Effector memory CD4-positive, alpha-beta T cell (primary cell): Measurements from ENCODE around the gene CHST11.

Experiments used
- DNase-seq, 3 donors: peaks; one replicate each; pipeline ENCODE4 v3.0.0-alpha.2; 2020
- H3K27ac ChIP-seq: 2 replicates; pipeline ENCODE4 v1.7.0; 2013; ENCODE audit warnings: mild to moderate bottlenecking, low read length, moderate library complexity; ENCODE audit not compliant: insufficient read depth, poor library complexity, severe bottlenecking
- H3K27me3 ChIP-seq: replicated peaks from 2 replicates; pipeline ENCODE4 v1.7.0; 2013; ENCODE audit warnings: mild to moderate bottlenecking, low read length; ENCODE audit not compliant: insufficient read depth, control insufficient read depth, poor library complexity, severe bottlenecking
- H3K36me3 ChIP-seq: 2 replicates; pipeline ENCODE4 v1.7.0; 2013; ENCODE audit warnings: mild to moderate bottlenecking, low read length, moderate library complexity; ENCODE audit not compliant: control insufficient read depth, insufficient read depth
- H3K4me1 ChIP-seq: 2 replicates; pipeline ENCODE4 v1.7.0; 2013; ENCODE audit warnings: low read length, mild to moderate bottlenecking; ENCODE audit not compliant: control insufficient read depth, insufficient read depth, poor library complexity, severe bottlenecking
- H3K4me3 ChIP-seq: 2 replicates; pipeline ENCODE4 v1.7.0; 2013; ENCODE audit warnings: low read length, low read depth, mild to moderate bottlenecking; ENCODE audit not compliant: insufficient read depth, poor library complexity, severe bottlenecking
- H3K9me3 ChIP-seq: 2 replicates; pipeline ENCODE4 v1.7.0; 2013; ENCODE audit warnings: mild to moderate bottlenecking, low read length, moderate library complexity; ENCODE audit not compliant: control insufficient read depth

Gene CHST11

DNA sequence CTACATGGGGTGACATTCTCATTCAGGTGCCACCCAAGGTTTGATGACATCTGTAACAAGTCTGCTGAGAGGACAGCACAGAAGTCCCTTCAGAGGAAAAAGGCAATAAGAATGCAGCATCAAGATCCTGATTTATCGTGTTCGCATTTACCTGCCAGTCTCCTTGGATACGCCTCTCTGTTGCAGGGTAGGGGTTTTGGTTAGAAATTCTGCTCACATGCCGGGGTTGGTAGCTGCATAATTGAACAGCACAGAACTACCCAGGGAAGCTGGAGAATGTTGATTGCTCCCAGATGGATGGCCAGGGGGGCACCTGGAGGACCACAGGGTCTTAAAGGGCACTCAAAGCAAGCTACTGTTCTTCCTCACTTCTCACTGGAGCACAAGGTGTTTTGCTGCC, 31.1 kb upstream of the CHST11 start:
- no peak overlapping the region for H3K4me3 ChIP-seq
- no peaks in the 10 kb centered on the region for H3K27me3 ChIP-seq
- H3K36me3 ChIP-seq, result no peaks in the 10 kb centered on the region
- H3K4me1 ChIP-seq, result no peaks in the 10 kb centered on the region
- no peak for DNase-seq
- peaks cover 4% of the 10 kb centered on the region for H3K9me3 ChIP-seq
- no peak overlapping the region for H3K27ac ChIP-seq

DNA sequence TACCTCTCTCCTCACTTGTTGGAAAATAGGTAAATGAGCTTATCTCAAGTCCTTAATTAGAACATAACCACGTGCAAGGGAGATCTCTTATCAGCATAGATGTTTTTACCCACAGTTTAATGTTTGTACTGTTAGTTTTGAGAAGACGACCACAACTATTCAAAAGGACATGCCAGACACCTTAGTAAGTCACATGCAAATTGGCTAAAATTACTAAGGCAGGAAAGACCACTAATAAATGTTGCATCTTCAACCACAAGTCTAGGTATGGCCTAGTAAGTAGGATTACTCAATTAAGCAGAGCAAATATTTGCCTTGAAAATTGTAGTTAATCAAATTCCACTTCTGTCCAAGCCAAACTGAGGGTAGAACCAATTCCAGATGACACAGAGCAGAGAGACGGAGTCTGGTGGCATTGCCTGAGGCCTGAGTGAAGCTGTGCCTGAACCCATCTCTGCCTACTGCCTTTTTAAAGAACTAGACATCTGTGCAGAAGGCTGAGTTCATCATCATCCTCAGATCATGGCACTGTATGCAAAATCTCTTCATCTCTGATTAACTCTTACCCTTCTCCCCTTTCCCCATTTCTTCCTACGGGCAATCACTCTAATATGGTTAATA, 29.7 kb upstream of the CHST11 start:
- no peak overlapping the region for H3K4me3 ChIP-seq
- no peak for DNase-seq
- H3K4me1 ChIP-seq, result no peaks in the 10 kb centered on the region
- no peaks in the 10 kb centered on the region for H3K36me3 ChIP-seq
- H3K27me3 ChIP-seq, result no peaks in the 10 kb centered on the region
- H3K27ac ChIP-seq, result no peak overlapping the region
- peaks cover 4% of the 10 kb centered on the region for H3K9me3 ChIP-seq

DNA sequence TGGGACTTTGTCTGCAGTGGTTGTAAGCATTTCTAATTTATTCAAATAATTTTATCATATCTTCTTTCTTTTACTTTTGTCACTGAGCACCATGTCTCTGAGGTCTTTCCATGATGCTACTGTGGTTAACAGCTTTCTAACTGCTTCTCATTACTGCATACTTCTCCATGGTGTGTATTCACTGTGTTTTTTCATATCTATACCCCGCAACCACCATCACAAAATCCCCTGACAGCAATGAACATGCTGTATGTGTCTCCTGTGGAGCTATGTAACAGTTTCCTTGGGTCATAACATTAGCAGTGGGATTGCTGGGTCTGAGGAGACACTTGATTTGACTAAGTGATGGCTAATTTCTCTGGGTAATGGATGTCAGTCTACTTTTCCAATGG, 29.2 kb upstream of the CHST11 start:
- Histone ChIP-seq H3K36me3 (no peaks in the 10 kb centered on the region), H3K4me1 (no peaks in the 10 kb centered on the region), H3K9me3 (peaks cover 2% of the 10 kb centered on the region), H3K27me3 (no peaks in the 10 kb centered on the region), H3K27ac (no peak overlapping the region), H3K4me3 (no peak overlapping the region)
- DNase-seq, result no peak

DNA sequence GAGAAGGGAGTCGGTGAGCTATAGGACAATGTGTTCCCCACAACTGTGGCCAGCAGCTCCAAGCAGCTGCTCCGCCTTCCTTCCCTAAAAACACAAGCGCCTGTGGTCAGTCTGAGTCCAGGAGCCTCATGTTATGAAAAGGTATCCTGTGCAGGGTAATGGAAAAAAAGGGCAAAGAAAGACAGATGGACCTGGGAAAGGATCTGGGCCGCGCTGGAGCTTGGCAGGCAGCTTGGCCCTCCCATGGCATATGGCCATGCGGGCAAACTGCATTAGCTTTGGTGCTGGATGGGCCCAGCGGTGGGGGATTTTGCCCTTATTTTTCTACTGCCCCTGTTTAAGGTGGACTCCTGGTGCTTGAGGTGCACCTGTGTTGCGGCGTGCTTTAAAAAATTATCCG, 23.7 kb upstream of the CHST11 start:
- no peaks in the 10 kb centered on the region for H3K4me1 ChIP-seq
- no peaks in the 10 kb centered on the region for H3K27me3 ChIP-seq
- no peak overlapping the region for H3K4me3 ChIP-seq
- H3K36me3 ChIP-seq, result no peaks in the 10 kb centered on the region
- no peak overlapping the region for H3K27ac ChIP-seq
- DNase-seq, result no peak
- H3K9me3 ChIP-seq, result no peaks in the 10 kb centered on the region

DNA sequence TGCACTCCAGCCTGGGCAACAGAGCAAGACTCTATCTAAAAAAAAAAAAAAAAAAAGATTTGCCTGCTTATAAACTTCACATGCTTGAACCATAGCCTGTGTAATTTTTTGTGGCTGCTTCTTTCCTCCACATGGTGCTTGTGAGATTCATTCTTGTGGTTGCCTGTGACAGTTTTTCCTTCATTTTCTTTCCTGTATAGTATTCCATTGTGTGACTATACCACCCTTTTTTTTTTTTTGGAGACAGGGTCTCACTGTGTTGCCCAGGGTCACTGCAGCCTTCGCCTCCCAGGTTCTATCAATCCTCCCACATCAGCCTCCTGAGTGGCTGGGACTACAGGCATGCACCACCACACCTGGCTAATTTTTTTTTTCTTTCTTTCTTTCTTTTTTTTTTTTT, 22.6 kb upstream of the CHST11 start:
- Histone ChIP-seq H3K9me3 (no peaks in the 10 kb centered on the region), H3K27ac (no peak overlapping the region), H3K4me3 (no peak overlapping the region), H3K36me3 (no peaks in the 10 kb centered on the region), H3K27me3 (no peaks in the 10 kb centered on the region), H3K4me1 (no peaks in the 10 kb centered on the region)
- no peak for DNase-seq

DNA sequence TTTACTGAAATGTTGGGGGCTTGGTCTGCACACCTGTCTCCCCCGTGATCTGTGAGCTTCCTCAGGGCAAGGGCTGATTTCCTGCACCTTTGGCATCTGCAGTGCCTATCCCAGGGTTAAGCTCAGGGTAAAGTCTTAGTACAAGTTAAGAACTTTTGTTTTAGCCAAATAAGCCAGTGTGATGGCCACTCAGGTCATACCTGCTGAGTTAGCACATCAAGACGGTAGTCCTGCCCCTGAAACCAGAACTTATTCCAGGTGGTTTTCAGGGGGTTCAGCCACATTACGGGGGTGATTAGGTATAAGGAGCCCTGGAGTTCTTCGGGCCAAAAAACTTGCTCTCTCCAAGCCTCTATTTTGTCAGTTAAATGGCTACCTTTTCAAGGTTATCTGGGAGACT, 21.6 kb upstream of the CHST11 start:
- H3K27ac ChIP-seq, result no peak overlapping the region
- no peak overlapping the region for H3K4me3 ChIP-seq
- H3K9me3 ChIP-seq, result no peaks in the 10 kb centered on the region
- no peaks in the 10 kb centered on the region for H3K36me3 ChIP-seq
- no peak for DNase-seq
- no peaks in the 10 kb centered on the region for H3K27me3 ChIP-seq
- H3K4me1 ChIP-seq, result no peaks in the 10 kb centered on the region

DNA sequence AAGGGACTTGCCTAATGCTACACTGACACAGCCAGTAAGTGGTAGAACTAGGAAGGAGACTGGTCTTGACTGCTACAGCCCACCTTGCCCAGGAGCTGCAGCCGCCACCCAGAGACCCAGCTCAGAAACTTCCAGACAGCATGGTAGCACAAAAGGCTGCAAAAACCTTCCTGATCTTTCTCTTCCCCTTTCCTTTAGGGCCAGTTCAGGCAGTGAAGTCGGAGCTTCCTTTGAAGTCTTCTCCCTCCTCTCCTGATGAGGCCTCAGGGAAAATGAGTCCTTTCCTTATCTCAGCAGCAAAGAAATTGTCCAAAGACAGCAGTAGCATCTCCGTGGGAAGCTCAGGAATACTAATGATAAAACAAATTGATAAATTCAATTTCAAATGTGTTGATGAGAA, 21.0 kb upstream of the CHST11 start:
- Histone ChIP-seq H3K9me3 (no peaks in the 10 kb centered on the region), H3K27me3 (no peaks in the 10 kb centered on the region), H3K27ac (no peak overlapping the region), H3K4me1 (no peaks in the 10 kb centered on the region), H3K36me3 (no peaks in the 10 kb centered on the region), H3K4me3 (no peak overlapping the region)
- no peak for DNase-seq

DNA sequence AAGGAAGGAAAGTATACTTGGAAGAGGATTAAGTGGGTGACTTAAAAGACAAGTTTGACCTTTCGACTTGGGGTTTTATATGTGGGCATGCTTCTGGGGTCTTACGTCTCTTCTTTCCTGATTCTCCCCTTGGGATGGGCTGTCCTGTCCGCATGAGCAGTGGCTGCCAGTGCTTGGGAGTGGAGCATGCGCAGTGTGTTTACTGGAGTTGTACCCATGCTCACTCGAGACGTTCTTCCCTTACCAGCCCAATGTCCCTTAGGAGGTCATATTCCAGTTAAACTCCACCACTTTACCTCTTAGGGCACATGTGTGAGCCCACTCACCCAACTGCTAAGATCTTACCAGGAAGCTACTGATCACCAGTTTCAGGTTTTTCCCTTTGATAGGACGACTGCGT, 20.0 kb upstream of the CHST11 start:
- Histone ChIP-seq H3K4me1 (no peaks in the 10 kb centered on the region), H3K4me3 (no peak overlapping the region), H3K27ac (no peak overlapping the region), H3K27me3 (no peaks in the 10 kb centered on the region), H3K9me3 (no peaks in the 10 kb centered on the region), H3K36me3 (no peaks in the 10 kb centered on the region)
- DNase-seq, result no peak

DNA sequence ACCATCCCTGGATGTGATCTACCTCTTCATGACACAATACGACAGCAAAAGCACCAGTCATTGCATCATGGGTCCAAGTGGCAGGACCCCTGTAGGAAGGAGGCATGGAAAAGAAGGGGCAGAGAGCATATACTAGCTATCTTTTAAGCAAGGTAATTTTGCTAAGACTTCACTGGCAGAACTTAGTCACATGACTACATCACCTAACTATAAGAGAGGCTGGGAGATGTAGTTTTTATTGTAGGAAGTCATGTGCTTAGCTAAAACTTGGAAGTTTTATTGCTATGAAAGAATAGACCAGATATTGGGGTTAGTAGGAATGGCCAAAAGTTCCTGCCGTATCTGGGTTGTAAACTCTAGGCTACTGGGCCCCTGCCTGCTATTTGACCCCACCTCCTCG, 18.6 kb upstream of the CHST11 start:
- Histone ChIP-seq H3K36me3 (no peaks in the 10 kb centered on the region), H3K4me3 (no peak overlapping the region), H3K27ac (no peak overlapping the region), H3K9me3 (no peaks in the 10 kb centered on the region), H3K27me3 (no peaks in the 10 kb centered on the region), H3K4me1 (no peaks in the 10 kb centered on the region)
- DNase-seq, result no peak

DNA sequence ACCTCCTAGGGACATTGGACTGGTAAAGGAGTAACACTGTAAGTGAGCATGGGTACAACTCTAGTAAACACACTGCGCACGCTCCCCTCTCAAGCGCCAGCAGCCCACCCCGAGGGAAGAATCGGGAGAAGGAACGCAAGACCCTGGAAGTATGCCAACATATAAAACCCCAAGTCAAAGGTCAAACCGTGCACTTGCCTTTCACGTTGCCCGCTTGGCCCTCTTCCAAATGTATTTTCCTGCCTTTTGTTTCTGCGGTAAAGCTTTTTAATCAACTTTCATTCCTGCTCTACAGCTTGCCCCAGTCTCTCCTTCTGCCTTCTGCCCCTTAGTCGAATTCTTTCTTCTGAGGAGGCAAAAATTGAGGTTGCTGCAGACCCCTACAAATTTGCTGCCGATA, 17.6 kb upstream of the CHST11 start:
- no peak overlapping the region for H3K27ac ChIP-seq
- no peak overlapping the region for H3K4me3 ChIP-seq
- H3K9me3 ChIP-seq, result no peaks in the 10 kb centered on the region
- no peaks in the 10 kb centered on the region for H3K27me3 ChIP-seq
- no peaks in the 10 kb centered on the region for H3K4me1 ChIP-seq
- no peak for DNase-seq
- no peaks in the 10 kb centered on the region for H3K36me3 ChIP-seq

DNA sequence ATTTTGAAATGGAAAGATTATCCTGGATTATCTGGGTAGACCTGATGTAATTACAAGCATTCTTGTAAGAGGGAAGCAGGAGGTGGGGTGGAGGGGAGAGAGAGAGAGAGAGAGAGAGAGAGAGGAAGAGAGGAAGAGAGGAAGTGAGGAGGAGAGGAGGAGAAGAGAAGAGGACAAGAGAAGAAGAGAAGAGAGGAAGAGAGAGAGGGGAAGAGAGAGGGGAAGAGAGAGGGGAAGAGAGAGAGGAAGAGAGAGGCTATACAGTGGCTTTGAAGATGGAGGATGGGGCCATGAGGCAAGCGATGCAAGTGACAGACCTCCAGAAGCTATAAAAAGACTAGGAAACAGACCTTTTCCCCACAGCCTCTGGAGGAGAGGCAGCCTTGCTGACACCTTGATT, 13.7 kb upstream of the CHST11 start:
- no peaks in the 10 kb centered on the region for H3K4me1 ChIP-seq
- no peak overlapping the region for H3K27ac ChIP-seq
- no peaks in the 10 kb centered on the region for H3K36me3 ChIP-seq
- no peak overlapping the region for H3K4me3 ChIP-seq
- DNase-seq, result no peak
- no peaks in the 10 kb centered on the region for H3K27me3 ChIP-seq
- H3K9me3 ChIP-seq, result no peaks in the 10 kb centered on the region
